MV-4-11 (cell line): ENCODE results near the gene KLHL33.
A peak's percentile ranks its signal among the peaks of the same experiment; 100 is the strongest.

ENCODE experiments used
- DNase-seq: peaks from one replicate; lab custom pipeline; 2025; lab: John Stamatoyannopoulos, UW

The KLHL33 gene

GRCh38 chr14:20416223-20416622 is 19.7 kb downstream of the KLHL33 start:
- DNase-seq, result no peak

- peak; percentile 88 for DNase-seq
Measured at GRCh38 chr14:20415782-20416206, 20.2 kb downstream of the KLHL33 start.

GRCh38 chr14:20413744-20414082 is 22.3 kb downstream of the KLHL33 start:
- DNase-seq, result peak; percentile 49

GRCh38 chr14:20412876-20413743 is 22.9 kb downstream of the KLHL33 start, which contains the start of gene TEP1:
TSS of gene TEP1 (minus strand) at chr14:20413501. CDS start at chr14:20408439, 5,062 bp downstream.
- peak; percentile 63 for DNase-seq

GRCh38 chr14:20412411-20412810 is 23.6 kb downstream of the KLHL33 start:
- DNase-seq, result no peak

GRCh38 chr14:20409226-20409625 is 26.7 kb downstream of the KLHL33 start:
- DNase-seq, result no peak

GRCh38 chr14:20403521-20403920 is 32.4 kb downstream of the KLHL33 start:
- no peak for DNase-seq

GRCh38 chr14:20400965-20401593 is 34.9 kb downstream of the KLHL33 start:
- no peak for DNase-seq

GRCh38 chr14:20400589-20400964 is 35.4 kb downstream of the KLHL33 start:
- no peak for DNase-seq

GRCh38 chr14:20397511-20397910 is 38.5 kb downstream of the KLHL33 start:
- DNase-seq, result no peak

- no peak for DNase-seq
Measured at GRCh38 chr14:20391505-20391904, 44.5 kb downstream of the KLHL33 start.

- no peak for DNase-seq
Measured at GRCh38 chr14:20388159-20388558, 47.8 kb downstream of the KLHL33 start.

- peak; percentile 92 for DNase-seq
Measured at GRCh38 chr14:20387576-20387975, 48.4 kb downstream of the KLHL33 start.

- DNase-seq, result no peak
Measured at GRCh38 chr14:20386276-20386855, 49.6 kb downstream of the KLHL33 start.

- DNase-seq, result no peak
Measured at GRCh38 chr14:20384886-20385285, 51.1 kb downstream of the KLHL33 start.

GRCh38 chr14:20384321-20384720 is 51.6 kb downstream of the KLHL33 start:
- DNase-seq, result no peak

GRCh38 chr14:20383636-20384035 is 52.3 kb downstream of the KLHL33 start:
- DNase-seq, result no peak

GRCh38 chr14:20383032-20383431 is 52.9 kb downstream of the KLHL33 start:
- no peak for DNase-seq

- DNase-seq, result no peak
Measured at GRCh38 chr14:20382526-20382925, 53.4 kb downstream of the KLHL33 start.

GRCh38 chr14:20381341-20381740 is 54.6 kb downstream of the KLHL33 start:
- DNase-seq, result no peak

- DNase-seq, result no peak
Measured at GRCh38 chr14:20380681-20381080, 55.3 kb downstream of the KLHL33 start.

- no peak for DNase-seq
Measured at GRCh38 chr14:20379743-20380142, 56.2 kb downstream of the KLHL33 start.

GRCh38 chr14:20377171-20377570 is 58.8 kb downstream of the KLHL33 start:
- no peak for DNase-seq
